HG03175 (cell line): Measurements from ENCODE around the gene TULP1.

Experiments
- ATAC-seq: cut with Tn5 transposase; IDR thresholded peaks from one replicate; pipeline ENCODE4 v1.9.1; 2021; ENCODE audit warnings: mild to moderate bottlenecking, moderate library complexity; ENCODE audit not compliant: unreplicated experiment

Gene TULP1

DNA sequence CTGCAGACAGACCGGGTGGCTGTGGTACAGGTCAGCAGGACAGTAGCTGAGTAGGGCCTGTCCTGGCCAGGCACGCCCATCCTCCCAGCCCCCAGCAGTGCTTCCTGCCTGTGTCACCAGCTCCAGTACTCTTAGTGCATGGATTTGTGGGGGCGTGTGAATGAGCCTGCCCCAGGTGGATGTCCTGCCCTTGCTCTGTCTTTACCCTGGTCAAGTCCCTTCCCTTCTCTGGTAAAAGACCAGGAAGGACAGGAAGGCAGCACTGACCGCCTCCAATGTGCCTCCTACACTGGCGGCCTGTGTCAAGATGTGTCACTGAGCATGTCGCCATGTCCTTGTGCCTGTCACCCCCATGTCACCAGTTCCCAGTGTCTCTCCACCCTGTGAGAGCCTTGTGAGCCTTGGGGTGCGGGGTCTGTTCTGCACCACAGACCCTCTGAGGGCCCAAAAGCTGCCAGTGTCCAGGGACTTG lies 27.7 kb downstream of the TULP1 start:
- no peak for ATAC-seq

DNA sequence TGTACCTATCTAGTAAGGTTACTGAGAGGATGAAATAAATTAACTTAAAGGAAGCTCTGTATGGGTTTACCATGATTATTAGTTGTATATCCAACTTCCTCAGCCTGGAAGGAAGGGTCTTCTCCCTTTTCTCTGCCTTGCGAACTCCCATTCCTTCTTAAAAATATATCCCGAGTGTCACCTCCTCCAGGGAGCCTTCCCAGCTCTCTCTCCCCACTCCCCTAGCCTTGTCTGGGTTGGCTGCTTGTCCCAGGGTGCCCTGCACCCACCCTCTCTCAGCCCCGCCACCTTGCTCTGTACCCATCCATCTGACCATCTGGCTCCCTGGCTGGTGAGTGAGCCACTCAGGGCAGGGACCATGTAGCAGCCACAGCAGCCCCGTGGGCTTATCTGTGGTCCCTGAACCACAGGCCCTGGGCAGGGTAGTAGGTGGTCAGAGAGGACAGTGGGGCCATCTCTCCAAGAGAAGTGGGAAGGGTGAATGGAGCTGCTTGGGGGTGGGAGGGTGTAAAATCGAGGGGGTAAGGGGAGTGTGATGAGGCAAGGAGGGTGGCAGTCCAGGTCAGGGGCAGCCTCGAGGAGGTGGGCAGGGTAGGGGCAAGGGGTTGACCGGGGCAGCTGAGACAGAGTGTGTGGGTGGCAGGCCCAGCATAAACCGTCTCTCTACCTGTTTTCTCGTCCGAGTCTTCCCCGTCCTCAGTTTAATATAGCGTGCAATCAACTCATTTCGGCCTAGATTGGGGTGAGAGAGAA lies 28.6 kb downstream of the TULP1 start:
- ATAC-seq, result no peak

GRCh38 chr6:35483490-35483889 lies 29.2 kb downstream of the TULP1 start:
- no peak for ATAC-seq

- no peak for ATAC-seq
Observed at GRCh38 chr6:35483062-35483461, 29.6 kb downstream of the TULP1 start.

GRCh38 chr6:35481226-35481625 lies 31.5 kb downstream of the TULP1 start:
- ATAC-seq, result no peak

- no peak for ATAC-seq
Observed at GRCh38 chr6:35480176-35480575, 32.5 kb downstream of the TULP1 start.

- ATAC-seq, result no peak
Observed at GRCh38 chr6:35478259-35478658, 34.4 kb downstream of the TULP1 start.

- ATAC-seq, result no peak
Observed at GRCh38 chr6:35477551-35478179, 35.0 kb downstream of the TULP1 start.

DNA sequence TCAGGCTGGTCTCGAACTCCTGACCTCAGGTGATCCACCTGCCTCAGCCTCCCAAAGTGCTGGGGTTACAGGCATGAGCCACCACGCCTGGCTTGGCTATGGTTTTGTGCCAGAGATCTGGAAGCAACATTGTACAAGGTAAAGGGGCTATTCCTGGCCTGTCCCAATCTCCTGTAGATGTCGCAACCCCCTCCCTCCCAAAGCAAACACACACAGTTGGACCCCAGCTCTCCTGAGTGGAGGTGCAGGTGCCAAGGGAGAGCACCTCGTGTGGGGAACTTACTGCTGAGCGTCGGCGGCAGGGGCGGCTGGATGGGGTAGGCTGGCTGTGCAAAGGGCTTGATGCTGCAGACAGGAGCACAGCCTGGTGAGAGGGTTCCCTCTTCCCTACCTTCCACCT lies 35.7 kb downstream of the TULP1 start:
- ATAC-seq, result no peak

- no peak for ATAC-seq
Observed at GRCh38 chr6:35476004-35476403, 36.7 kb downstream of the TULP1 start.

DNA sequence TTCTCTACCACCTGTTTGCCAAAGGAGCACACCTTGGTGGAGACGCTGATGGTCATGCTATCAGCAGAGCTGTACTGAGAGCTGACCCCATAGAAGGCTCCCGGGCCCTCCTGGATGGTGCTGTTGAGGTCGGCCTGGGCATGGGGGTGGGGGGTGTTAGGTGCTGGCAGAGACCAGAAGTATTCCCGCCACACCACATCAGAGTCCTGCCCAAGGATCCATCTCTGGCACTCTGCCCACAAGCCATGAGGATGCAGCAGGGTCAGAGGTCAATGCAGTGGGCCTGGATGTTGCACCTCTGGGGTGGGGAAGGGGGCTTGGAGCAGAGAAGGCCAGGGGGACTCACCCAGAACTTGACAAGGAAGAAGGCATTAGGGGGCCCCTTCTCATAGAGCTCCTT lies 37.1 kb downstream of the TULP1 start:
- no peak for ATAC-seq

GRCh38 chr6:35474942-35475570 lies 37.6 kb downstream of the TULP1 start:
- no peak for ATAC-seq

- ATAC-seq, result no peak
Observed at GRCh38 chr6:35474131-35474941, 38.4 kb downstream of the TULP1 start.

DNA sequence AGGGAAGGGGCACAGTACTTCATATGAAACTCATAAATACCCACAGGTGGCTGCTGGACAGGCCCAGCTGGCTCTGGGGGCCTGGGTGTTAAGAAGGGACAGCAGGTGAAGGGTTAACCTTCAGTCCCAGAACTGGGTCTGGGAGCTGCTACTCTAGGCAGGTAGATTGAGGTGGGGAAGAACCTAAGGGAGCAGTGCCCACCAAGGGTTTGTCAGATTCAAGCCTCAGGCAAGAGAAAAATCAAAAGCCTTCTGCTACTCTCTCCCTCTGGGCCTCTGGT lies 38.9 kb downstream of the TULP1 start:
- no peak for ATAC-seq

- ATAC-seq, result no peak
Observed at GRCh38 chr6:35473075-35473849, 39.4 kb downstream of the TULP1 start.

GRCh38 chr6:35471836-35472345 lies 40.8 kb downstream of the TULP1 start:
- no peak for ATAC-seq

DNA sequence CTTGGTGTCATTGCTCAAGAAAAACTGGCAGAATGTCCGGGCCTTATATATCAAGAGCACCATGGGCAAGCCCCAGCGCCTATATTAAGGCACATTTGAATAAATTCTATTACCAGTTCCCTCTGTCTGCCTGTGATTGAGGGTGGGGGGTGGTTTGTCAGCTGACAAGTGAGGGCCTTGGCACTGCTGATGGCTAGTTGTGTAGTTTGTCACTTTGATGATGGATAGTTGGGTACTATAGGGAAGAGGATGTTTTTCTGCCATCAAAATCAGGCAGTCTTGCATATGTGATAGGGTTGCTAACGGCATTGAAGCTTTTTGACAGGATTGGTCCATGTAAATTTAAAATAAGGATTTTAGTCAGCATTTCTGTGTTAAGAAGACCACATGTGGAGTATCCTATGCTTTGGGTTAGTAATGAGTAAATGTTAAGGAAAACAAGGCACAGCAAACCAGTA lies 42.0 kb downstream of the TULP1 start:
- no peak for ATAC-seq

DNA sequence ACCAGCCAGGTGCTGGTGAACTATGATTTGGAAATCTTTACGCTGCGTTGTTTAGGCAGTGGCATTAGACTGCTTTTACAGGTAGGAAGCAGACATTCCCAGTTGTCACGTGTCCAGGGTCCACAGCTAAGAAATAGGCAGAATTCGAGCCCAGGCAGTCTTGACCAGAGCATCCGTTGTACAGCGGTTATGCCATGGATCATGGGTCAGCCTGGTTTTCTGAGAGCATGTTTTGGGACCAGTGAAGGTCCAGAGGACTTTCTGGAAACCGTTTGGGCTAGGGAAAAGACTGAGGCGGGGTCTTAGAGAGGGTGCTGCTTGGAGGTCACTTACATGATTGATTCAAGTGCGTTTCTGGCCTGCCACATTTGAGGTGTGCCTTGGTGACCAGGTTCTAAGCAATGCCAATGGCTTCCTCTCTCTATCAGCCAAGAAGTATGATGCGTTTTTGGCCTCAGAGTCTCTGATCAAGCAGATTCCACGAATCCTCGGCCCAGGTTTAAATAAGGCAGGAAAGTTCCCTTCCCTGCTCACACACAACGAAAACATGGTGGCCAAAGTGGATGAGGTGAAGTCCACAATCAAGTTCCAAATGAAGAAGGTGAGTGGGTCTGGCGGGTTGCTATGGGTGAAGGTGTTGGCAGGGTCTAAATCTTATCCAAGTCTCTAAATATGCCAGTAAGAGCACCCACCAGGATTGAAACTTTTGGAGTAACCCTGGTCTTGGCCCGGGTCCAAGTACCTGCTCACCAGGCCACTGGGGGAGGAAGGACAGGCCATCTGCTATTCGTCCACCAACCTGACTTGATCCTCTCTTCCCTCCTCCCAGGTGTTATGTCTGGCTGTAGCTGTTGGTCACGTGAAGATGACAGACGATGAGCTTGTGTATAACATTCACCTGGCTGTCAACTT lies 42.7 kb downstream of the TULP1 start:
- no peak for ATAC-seq

GRCh38 chr6:35468980-35469750 lies 43.5 kb downstream of the TULP1 start:
- ATAC-seq, result peak; percentile 5
